ENCODE data around the gene HNRNPLL.

DNA sequence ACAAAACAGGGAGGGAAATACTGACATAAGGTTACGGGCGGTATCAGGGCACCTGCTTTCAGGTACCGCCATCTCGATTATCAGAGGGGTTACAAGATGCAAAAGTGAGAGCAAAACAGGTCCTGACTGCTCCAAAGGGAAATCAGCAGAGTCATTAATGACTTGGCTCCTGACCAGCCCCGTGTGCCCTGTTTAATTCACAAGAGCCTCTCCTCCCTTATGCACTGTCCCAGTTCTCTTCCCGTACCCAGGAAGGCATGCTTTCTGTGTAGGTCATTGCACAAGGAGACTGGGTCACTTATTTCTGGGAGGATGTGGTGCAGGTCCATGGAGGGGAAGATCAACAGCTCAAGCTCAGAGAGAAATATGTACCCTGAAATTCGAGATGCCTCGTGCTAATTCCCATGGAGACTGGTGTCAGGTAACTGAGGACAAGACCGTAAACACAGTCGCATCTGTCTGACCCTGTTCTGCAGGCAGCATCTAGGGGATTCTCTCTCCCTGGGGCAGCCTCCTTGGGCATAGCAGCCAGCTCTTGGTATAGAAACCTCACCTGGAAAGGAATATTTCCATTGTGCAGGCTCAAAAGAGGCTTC, 79.9 kb downstream of the HNRNPLL start:
- TF ChIP-seq ELK4 (IDR thresholded peaks at IDR 0.05; ENCODE audit: borderline replicate concordance, low read depth, low read length) (no peak), MZF1 (tag by site-specific recombination; IDR thresholded peaks at IDR 0.05; ENCODE audit: borderline replicate concordance) (no peak), CTCF (tag by site-specific recombination; IDR thresholded peaks at IDR 0.05) (no peak), ZNF792 (tag by site-specific recombination; IDR thresholded peaks at IDR 0.05) (no peak)

Data from HEK293 (cell line).